Epithelial cell of proximal tubule (primary cell): ENCODE measurements around the gene TENT5D. TPM values are rescaled to one million over a fixed set of nuclear protein-coding genes. Genes with fewer than 3 reads are reported as not detected.
A peak's percentile ranks its signal among the peaks of the same experiment; 100 is the strongest.
"Not testable (repeated sequence)": the region's sequence is repeated elsewhere in the genome, so short reads cannot be mapped to it uniquely, and the experiment has no call there.

Experiments used
- DNase-seq: peaks from one replicate; pipeline ENCODE4 v3.0.0-alpha.2; 2011; ENCODE audit warnings: low read depth
- H3K4me3 ChIP-seq: 2 replicates; pipeline ENCODE4 v1.5.1; 2011; ENCODE audit warnings: low read depth, mild to moderate bottlenecking, low read length
- CTCF ChIP-seq: conservative IDR thresholded peaks from 2 replicates; pipeline ENCODE4 v1.5.1; 2012; ENCODE audit warnings: low read depth, mild to moderate bottlenecking, low read length
- total RNA-seq: library from RNA; depleted of rRNA; stranded (reverse); fragments of >200 nt; gene quantifications from 2 replicates; pipeline ENCODE4 v1.2.3, GENCODE V29; 2015

The TENT5D gene
- not detected in 2 replicates for total RNA-seq

- no peak for TF ChIP-seq CTCF
- H3K4me3 ChIP-seq = no peak within 1 kb of the TSS
- DNase-seq = no peak
Observed at GRCh38 chrX:80420147-80420546, at the start of gene TENT5D. TSS of gene TENT5D (plus strand) at chrX:80420447. CDS start at chrX:80442540, 22,093 bp downstream.

- not testable (repeated sequence) for H3K4me3 ChIP-seq, DNase-seq
Observed at GRCh38 chrX:80385651-80386050, 34.6 kb upstream of the TENT5D start.

- no peak for TF ChIP-seq CTCF
- no peak for DNase-seq
- no peak overlapping the region for H3K4me3 ChIP-seq
Observed at GRCh38 chrX:80388206-80388605, 32.0 kb upstream of the TENT5D start.

GRCh38 chrX:80412042-80412441 lies 8.2 kb upstream of the TENT5D start:
- TF ChIP-seq CTCF = no peak
- no peak for DNase-seq
- H3K4me3 ChIP-seq = no peak overlapping the region

GRCh38 chrX:80423000-80423399 lies 2.8 kb downstream of the TENT5D start:
- DNase-seq = no peak

GRCh38 chrX:80423744-80424143 lies 3.5 kb downstream of the TENT5D start:
- DNase-seq = no peak
- no peak overlapping the region for H3K4me3 ChIP-seq
- TF ChIP-seq CTCF = no peak

More at GRCh38 chrX:80423000-80423399, 2.8 kb downstream of the TENT5D start:
- no peak overlapping the region for H3K4me3 ChIP-seq
- TF ChIP-seq CTCF = no peak

- DNase-seq = no peak
- H3K4me3 ChIP-seq = no peak overlapping the region
- peak; percentile 32 for TF ChIP-seq CTCF
Observed at GRCh38 chrX:80430826-80431504, 10.7 kb downstream of the TENT5D start.
